Endothelial cell of umbilical vein (primary cell): ENCODE data around the gene EXD3. TPM values are rescaled to one million over a fixed set of nuclear protein-coding genes. Genes with fewer than 3 reads are reported as not detected.

Experiments used
- BruUV-seq: library from RNA; stranded (reverse); fragments of 400-500 nt; replicated peaks from 2 replicates; lab custom pipeline; 2021; lab: Mats Ljungman, UMichigan
- CTCF ChIA-PET: fragments of 300-600, 350-600 bp; sonication (Branson Sonifier 250); formaldehyde crosslinking; loops from one replicate; lab custom pipeline; 2021; ENCODE audit warnings: antibody characterized with exemption, inconsistent platforms; lab: Charles Lee
- POLR2A ChIA-PET: fragments of 300-600, 350-600 bp; sonication (Branson Sonifier 250); formaldehyde crosslinking; loops from one replicate; lab custom pipeline; 2021; ENCODE audit warnings: antibody characterized with exemption, inconsistent platforms; lab: Charles Lee
- DNase-seq: peaks from one replicate; pipeline ENCODE4 v3.0.0-alpha.2; 2011; ENCODE audit warnings: low read depth, low spot score
- FAIRE-seq: peaks from 2 replicates; lab custom pipeline; 2011; peaks lifted over from hg19 to GRCh38; lab: Jason Lieb, UNC
- H2AFZ ChIP-seq: 2 replicates; pipeline ENCODE4 v1.6.0; 2012; ENCODE audit warnings: low read depth, low read length, control low read depth, inconsistent platforms
- H3K27ac ChIP-seq: 2 replicates; pipeline ENCODE4 v1.5.1; 2011; ENCODE audit warnings: low read depth, mild to moderate bottlenecking, control low read depth, low read length, moderate library complexity; ENCODE audit not compliant: insufficient read depth
- H3K27me3 ChIP-seq, 2 experiments: 2 replicates each; pipeline versions ENCODE4 v1.6.0 to v1.6.1; 2011; ENCODE audit warnings: low read length in 2 of 2, mixed read lengths in 1 of 2; ENCODE audit not compliant: control insufficient read depth in 2 of 2, insufficient read depth in 2 of 2
- H3K36me3 ChIP-seq, 2 experiments: 2 replicates in 1 of 2; 3 replicates in 1 of 2; pipeline ENCODE4 v1.5.1; 2011; ENCODE audit warnings: low read length in 2 of 2, mild to moderate bottlenecking in 1 of 2, moderate library complexity in 1 of 2; ENCODE audit not compliant: control insufficient read depth in 2 of 2, insufficient read depth in 2 of 2; ENCODE audit errors: extremely low read depth in 1 of 2
- H3K4me1 ChIP-seq: 3 replicates; pipeline ENCODE4 v1.5.1; 2011; ENCODE audit warnings: mild to moderate bottlenecking, low read length; ENCODE audit not compliant: control insufficient read depth, insufficient read depth; ENCODE audit errors: extremely low read depth
- H3K4me2 ChIP-seq: 2 replicates; pipeline ENCODE4 v1.6.1; 2011; ENCODE audit warnings: low read length, control low read depth, mixed read lengths; ENCODE audit not compliant: insufficient read depth
- H3K4me3 ChIP-seq, 3 experiments: fragments of 200-600 bp in 1 of 3; sonication (generic), shearing (Covaris generic) in 1 of 3; replicated peaks in 1 of 3; 2 replicates each; pipeline ENCODE4 v1.5.1; 2011 to 2016; ENCODE audit warnings: control low read depth in 3 of 3, low read length in 3 of 3, mild to moderate bottlenecking in 2 of 3, inconsistent platforms in 1 of 3, low read depth in 1 of 3, moderate library complexity in 1 of 3; ENCODE audit not compliant: insufficient read depth in 1 of 3
- H3K79me2 ChIP-seq: 2 replicates; pipeline ENCODE4 v1.6.0; 2012; ENCODE audit warnings: low read length, inconsistent platforms; ENCODE audit not compliant: control insufficient read depth, insufficient read depth
- H3K9ac ChIP-seq: replicated peaks from 2 replicates; pipeline ENCODE3; 2011; ENCODE audit warnings: low read length, control low read depth; ENCODE audit not compliant: insufficient read depth; ENCODE audit errors: extremely low read depth
- H3K9me1 ChIP-seq: replicated peaks from 3 replicates; pipeline ENCODE4 v1.6.0; 2011; ENCODE audit warnings: mild to moderate bottlenecking, low read length; ENCODE audit not compliant: control insufficient read depth, insufficient read depth; ENCODE audit errors: extremely low read depth
- H3K9me3 ChIP-seq: replicated peaks from 2 replicates; pipeline ENCODE4 v1.5.1; 2012; ENCODE audit warnings: low read length, inconsistent platforms; ENCODE audit not compliant: control insufficient read depth, insufficient read depth
- H4K20me1 ChIP-seq: replicated peaks from 2 replicates; pipeline ENCODE3; 2011; ENCODE audit warnings: mild to moderate bottlenecking, low read length; ENCODE audit not compliant: control insufficient read depth, insufficient read depth; ENCODE audit errors: extremely low read depth
- CTCF ChIP-seq, 2 donors: IDR thresholded peaks; 1 replicate in 1 of 2; 2 replicates in 1 of 2; pipeline ENCODE4 v1.5.1; 2011; ENCODE audit warnings: low read length in 2 of 2, mild to moderate bottlenecking in 2 of 2, moderate library complexity in 2 of 2, control low read depth in 1 of 2, inconsistent platforms in 1 of 2, low read depth in 1 of 2; ENCODE audit not compliant: insufficient read depth in 1 of 2; ENCODE audit errors: extremely low read depth in 1 of 2
- GATA2 ChIP-seq: IDR thresholded peaks from 2 replicates; pipeline ENCODE4 v1.7.0; 2011; ENCODE audit warnings: low read depth, mild to moderate bottlenecking, moderate library complexity, mixed read lengths, low read length; ENCODE audit not compliant: insufficient read length, insufficient read depth
- JUN ChIP-seq: IDR thresholded peaks from 2 replicates; pipeline ENCODE4 v1.6.1; 2011; ENCODE audit warnings: borderline replicate concordance, low read depth; ENCODE audit not compliant: insufficient read length, insufficient read depth
- MYC ChIP-seq: IDR thresholded peaks from one replicate; pipeline ENCODE4 v1.6.1; 2011; ENCODE audit warnings: mild to moderate bottlenecking, low read depth, low read length
- POLR2A ChIP-seq: IDR thresholded peaks from 2 replicates; pipeline ENCODE4 v1.6.1; 2012; ENCODE audit warnings: low read depth, mild to moderate bottlenecking, control low read depth, low read length
- POLR2AphosphoS5 ChIP-seq: IDR thresholded peaks from 2 replicates; pipeline ENCODE4 v1.6.1; 2012; ENCODE audit warnings: low read depth, mild to moderate bottlenecking, control low read depth, low read length, moderate library complexity; ENCODE audit not compliant: insufficient read depth
- dilution Hi-C: fragments of 300-500 bp; cut with MboI; formaldehyde crosslinking; loops from one replicate; pipeline ENCODE4 v1.15.0; 2019; ENCODE audit warnings: low sequenced_read_pairs; ENCODE audit not compliant: extremely low pct_ligation_motif_present
- intact Hi-C: fragments of 100-400 bp; cut with micrococcal nuclease; formaldehyde crosslinking; loops from one replicate; pipeline ENCODE4 v1.10.0; 2022
- polyA plus RNA-seq, 4 experiments: library from polyadenylated mRNA; depleted of rRNA in 3 of 4; stranded (reverse) in 3 of 4; unstranded in 1 of 4; fragments of >200 nt; gene quantifications; 2 replicates each; pipeline versions ENCODE4 v1.2.1 to v1.2.3, GENCODE V29; 2011 to 2012; ENCODE audit warnings: missing spikeins in 1 of 4
- total RNA-seq: library from RNA; stranded (reverse); gene quantifications from 2 replicates; pipeline ENCODE4 v1.2.3, GENCODE V29; 2021
- TF ChIP-seq, protein P1 (sequence below): IDR thresholded peaks from 2 replicates; pipeline ENCODE4 v1.6.1; 2011; ENCODE audit not compliant: insufficient read depth, insufficient read length

Gene EXD3
- total and polyA plus RNA-seq, 2 donors (not counting 3 experiments of a cell fraction or from before 2014, with no cell fraction given): 17.7 to 30.3 TPM

DNA sequence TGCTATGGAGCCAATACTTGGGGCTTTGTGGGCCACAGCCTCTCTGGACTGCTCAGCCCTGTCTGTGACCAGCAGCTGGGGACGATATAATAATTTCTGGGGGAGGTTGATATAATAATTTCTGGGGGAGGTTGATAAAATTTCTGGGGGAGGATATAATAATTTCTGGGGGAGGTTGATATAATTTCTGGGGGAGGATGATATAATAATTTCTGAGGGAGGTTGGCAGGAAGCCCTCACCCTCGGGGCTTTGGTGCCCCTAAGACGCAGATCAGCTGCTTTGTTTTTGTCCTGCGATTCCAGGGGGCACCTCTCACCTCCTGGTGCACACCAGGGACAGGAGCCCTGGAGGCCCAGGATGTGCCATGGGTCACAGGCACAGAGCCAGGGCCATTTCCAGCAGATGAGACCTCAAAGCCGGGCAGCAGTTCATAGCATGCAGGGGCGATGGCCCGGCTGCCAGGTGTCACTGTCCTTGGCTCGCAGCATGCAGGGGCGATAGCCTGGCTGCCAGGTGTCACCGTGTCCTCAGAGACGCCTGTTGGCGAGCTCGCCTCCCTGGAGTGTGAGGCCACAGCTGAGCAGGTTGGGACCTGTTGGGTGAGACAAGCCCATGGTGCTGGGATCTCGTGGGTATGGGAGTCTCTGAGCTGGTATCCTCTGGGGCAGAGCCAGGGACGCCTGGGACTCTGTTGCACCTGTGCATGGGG, 149.2 kb downstream of the EXD3 start:
- H3K27me3 ChIP-seq: no peaks in the 10 kb centered on the region
- H3K79me2 ChIP-seq: peaks cover 11% of the 10 kb centered on the region
- no peak for TF ChIP-seq POLR2AphosphoS5
- TF ChIP-seq, protein P1, sequence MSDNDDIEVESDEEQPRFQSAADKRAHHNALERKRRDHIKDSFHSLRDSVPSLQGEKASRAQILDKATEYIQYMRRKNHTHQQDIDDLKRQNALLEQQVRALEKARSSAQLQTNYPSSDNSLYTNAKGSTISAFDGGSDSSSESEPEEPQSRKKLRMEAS: no peak
- TF ChIP-seq POLR2A: no peak
- no peak for TF ChIP-seq GATA2
- no peak for TF ChIP-seq MYC
- TF ChIP-seq CTCF (IDR thresholded peaks at IDR 0.05; ENCODE audit: extremely low read depth in 1 of 2, insufficient read depth in 1 of 2, low read depth in 1 of 2, low read length in 2 of 2): no peak
- no peak for TF ChIP-seq JUN
- FAIRE-seq (no peak), DNase-seq (no peak)
- ChIA-PET CTCF (no interaction called here), POLR2A (no interaction called here)
- H3K9me3 ChIP-seq: no peaks in the 10 kb centered on the region
- no peaks in the 10 kb centered on the region for H3K9me1 ChIP-seq
- intact Hi-C loops (no loop called here), dilution Hi-C loops (no loop called here)
- peaks cover 0 to 20% of the 10 kb centered on the region in 2 experiments for H3K36me3 ChIP-seq
- no peak overlapping the region for H3K4me2 ChIP-seq
- no peak overlapping the region for H2AFZ ChIP-seq
- peaks cover 26% of the 10 kb centered on the region for H3K4me1 ChIP-seq
- H3K27ac ChIP-seq: no peak overlapping the region
- no peaks in the 10 kb centered on the region for H4K20me1 ChIP-seq
- BruUV-seq: no TSS peak
- no peak overlapping the region for H3K9ac ChIP-seq
- H3K4me3 ChIP-seq: no peak overlapping the region
